CD4-positive, alpha-beta T cell treated with Interleukin-21 for 1 hour (primary cell): Measurements from ENCODE around the gene EPC2.

Experiments used
- DNase-seq: peaks from one replicate; pipeline ENCODE4 v3.0.0-alpha.2; 2020

Gene EPC2

DNA sequence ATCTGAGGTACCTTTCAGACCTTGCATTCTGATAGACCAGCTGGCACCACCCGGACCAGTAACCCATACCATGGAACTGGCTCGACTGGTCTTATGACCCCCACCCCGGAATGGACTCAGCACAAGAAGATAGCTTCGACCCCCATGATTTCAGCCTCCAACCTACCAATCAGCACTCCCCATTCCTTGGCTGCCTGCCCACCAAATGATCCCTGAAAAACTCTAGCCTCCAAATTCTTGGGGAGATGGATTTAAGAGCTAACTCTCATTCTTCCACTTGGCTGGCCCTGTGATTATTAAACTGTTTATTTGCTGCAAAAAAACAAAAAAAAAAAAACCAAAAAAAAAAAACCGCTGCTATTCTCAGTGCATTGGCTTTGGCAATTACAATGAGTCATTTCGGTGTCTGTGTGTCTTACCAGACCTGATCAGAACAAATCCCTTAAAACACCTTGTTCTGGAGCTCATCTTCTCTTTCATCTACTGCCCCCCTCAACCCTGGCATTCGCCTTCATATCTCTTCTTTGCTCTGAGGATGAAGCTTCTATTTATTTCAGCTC, 170.4 kb downstream of the EPC2 start:
- no peak for DNase-seq

DNA sequence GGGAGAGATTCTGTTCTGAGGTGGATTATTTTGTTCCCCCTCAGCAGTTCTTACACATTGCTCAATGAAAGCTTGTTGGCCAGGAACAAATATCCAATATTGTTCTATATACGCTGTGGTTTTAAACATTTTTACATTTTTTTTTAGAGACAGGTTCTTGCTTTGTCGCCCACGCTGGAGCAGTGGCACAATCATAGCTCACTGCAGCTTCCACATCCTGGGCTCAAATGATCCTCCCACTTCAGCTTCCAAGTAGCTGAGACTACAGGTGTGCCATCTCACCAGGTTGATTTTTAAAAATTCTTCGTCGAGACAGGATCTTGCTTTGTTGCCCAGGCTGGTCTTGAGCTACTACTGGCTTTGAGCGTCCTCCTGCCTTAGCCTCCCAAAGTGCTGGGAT, 171.6 kb downstream of the EPC2 start:
- DNase-seq: no peak

GRCh38 chr2:148817210-148817708, 172.7 kb downstream of the EPC2 start:
- no peak for DNase-seq

DNA sequence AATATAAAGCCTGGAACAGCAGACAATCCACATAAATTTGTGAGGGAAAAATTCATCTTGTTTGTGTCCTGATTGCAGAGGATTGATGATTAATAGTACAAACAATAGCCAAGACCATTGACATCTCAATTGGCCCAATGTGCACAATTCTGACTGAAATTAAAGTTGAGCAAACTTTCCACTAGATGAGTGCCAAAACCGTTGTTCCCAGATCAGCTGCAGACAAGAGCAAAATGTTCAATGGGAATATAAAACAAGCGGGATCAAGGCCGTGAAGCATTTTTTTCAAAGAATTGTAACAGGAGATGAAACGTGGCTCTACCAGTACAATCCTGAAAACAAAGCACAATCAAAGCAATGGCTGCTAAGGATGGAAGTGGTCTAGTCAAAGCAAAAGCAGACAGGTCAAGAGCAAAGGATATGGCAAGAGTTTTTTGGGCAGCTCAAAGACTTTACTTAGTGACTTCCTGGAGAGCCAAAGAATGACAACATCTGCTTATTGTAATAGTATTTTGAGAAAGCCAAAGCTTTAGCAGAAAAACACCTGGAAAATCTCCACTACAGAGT, 174.6 kb downstream of the EPC2 start:
- no peak for DNase-seq

DNA sequence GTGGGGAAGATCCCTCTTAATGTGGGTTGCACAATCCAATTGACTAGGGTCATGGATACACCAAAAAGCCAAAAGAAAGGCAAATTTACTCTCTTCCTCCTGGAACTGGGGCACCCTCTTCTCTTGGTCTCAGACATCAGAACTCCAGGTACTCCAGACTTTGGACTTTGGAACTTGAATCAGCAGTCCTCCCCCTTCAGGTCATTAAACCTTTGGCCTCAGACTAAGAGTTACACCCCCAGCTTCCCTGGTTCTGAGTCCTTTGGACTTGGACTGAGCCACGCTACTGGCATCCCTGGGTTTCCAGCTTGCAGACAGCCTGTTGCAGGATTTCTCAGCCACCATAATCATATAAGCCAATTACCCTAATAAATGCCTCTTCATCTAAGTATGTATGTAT, 179.6 kb downstream of the EPC2 start:
- no peak for DNase-seq

GRCh38 chr2:148826791-148827190, 182.2 kb downstream of the EPC2 start:
- no peak for DNase-seq

GRCh38 chr2:148828941-148829340, 184.4 kb downstream of the EPC2 start:
- no peak for DNase-seq

GRCh38 chr2:148829618-148830017, 185.1 kb downstream of the EPC2 start:
- no peak for DNase-seq

DNA sequence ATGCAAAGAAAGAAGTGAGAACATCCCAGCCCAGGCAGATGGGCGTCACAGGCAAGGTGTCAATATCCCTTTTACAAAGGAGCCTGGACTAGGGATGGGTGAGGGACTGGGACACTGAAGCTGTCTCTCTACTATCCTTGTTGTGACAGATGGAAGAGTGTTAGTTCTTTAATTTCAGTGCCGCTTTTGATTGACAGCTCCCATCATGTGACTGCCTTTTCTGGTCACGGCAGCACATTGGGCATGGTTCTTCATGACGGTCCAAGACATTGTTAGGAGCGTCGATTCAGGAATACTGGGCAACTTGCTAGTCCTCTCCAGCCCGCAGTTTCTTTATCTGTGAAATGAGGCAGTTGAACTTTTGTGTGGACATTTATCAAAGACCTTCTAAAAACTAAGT, 188.1 kb downstream of the EPC2 start:
- DNase-seq: no peak
